Measurements from ENCODE around the gene PLK5.

The PLK5 gene

DNA sequence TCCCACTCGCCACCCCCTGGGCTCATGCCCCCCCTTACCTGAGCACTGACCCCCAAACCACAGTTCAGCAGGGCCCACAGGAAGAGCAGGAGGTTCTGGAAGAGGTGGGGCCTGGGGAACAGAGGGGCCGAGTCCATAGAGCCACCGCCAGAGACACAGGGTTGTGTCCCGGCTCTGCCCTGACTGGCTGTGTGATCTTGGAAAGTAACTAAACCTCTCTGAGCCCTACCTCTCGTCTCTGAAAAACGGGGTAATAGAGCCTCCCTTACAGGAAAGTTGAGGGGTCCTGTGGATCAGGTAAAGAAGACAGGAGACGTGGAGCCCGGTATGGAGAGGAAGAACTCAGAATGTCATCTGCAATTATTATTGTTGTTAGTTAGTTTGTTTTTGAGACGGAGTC, 13.1 kb upstream of the PLK5 start:
- Mint-ChIP-seq H3K4me3 (peak overlapping the region in 2 of 3 experiments; percentile 59 to 67), H3K36me3 (ENCODE audit: low read depth) (no peaks in the 10 kb centered on the region), H3K27ac (no peak overlapping the region), H3K27me3 (ENCODE audit: low read depth) (peaks cover 33% of the 10 kb centered on the region), H3K9me3 (no peaks in the 10 kb centered on the region), H3K4me1 (peaks cover 26% of the 10 kb centered on the region)
- TF ChIP-seq, protein P1, sequence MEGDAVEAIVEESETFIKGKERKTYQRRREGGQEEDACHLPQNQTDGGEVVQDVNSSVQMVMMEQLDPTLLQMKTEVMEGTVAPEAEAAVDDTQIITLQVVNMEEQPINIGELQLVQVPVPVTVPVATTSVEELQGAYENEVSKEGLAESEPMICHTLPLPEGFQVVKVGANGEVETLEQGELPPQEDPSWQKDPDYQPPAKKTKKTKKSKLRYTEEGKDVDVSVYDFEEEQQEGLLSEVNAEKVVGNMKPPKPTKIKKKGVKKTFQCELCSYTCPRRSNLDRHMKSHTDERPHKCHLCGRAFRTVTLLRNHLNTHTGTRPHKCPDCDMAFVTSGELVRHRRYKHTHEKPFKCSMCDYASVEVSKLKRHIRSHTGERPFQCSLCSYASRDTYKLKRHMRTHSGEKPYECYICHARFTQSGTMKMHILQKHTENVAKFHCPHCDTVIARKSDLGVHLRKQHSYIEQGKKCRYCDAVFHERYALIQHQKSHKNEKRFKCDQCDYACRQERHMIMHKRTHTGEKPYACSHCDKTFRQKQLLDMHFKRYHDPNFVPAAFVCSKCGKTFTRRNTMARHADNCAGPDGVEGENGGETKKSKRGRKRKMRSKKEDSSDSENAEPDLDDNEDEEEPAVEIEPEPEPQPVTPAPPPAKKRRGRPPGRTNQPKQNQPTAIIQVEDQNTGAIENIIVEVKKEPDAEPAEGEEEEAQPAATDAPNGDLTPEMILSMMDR (IDR thresholded peaks at IDR 0.05; ENCODE audit: unreplicated experiment in 3 of 3), result no peak

DNA sequence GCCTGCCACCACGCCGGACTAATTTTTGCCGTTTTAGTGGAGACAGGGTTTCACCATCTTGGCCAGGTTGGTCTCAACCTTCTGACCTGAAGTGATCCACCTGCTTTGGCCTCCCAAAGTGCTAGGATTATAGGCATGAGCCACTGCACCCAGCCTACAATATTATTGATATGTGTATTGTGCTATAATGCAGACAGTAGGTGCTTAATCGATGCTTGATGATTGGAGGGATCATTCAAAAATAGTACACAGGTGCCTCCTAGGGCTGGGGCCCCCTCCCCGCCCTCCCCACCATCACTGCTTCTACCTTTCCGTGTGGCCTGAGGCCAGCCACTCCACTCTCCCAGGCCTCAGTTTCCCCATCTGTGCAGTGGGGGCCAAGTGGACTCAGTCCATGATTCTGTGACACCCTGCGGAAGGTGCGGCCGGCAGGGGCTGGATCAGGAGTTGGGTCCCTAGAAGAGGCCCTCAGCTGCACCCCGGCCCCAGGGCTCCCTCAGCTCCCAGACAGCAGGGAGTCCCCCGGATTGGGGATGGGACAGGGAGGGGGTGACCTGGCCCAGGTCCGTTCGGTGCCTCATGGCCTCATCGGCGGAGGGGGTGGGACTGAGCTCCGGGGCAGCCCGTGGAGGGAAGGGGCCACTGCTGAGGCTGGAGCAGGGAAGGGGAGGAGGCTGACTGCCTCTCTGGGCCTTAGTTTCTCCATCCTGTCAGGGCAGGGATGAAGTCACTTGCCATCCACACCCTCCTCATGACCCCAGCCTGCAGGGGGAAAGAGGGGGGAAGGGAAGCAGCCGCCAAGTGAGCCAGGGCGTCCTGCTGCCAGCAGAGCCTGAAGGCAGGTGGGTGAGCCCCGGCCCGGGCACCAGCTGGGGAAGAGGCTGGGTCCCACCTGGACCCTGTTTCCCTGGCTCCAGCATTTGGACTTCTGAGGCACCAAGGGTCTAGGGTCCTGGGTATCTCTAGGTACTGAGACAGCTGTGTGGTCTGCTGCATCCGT, 12.3 kb upstream of the PLK5 start:
- H3K4me1 Mint-ChIP-seq, result peaks cover 26% of the 10 kb centered on the region
- H3K27me3 Mint-ChIP-seq (ENCODE audit: low read depth), result peaks cover 39% of the 10 kb centered on the region
- no peaks in the 10 kb centered on the region for H3K36me3 Mint-ChIP-seq (ENCODE audit: low read depth)
- H3K27ac Mint-ChIP-seq, result no peak overlapping the region
- TF ChIP-seq, protein P1 (IDR thresholded peaks at IDR 0.05; ENCODE audit: unreplicated experiment in 3 of 3), result no peak
- peak overlapping the region in 2 of 3 experiments; percentile 66 to 72 for H3K4me3 Mint-ChIP-seq
- peaks cover 3% of the 10 kb centered on the region for H3K9me3 Mint-ChIP-seq

DNA sequence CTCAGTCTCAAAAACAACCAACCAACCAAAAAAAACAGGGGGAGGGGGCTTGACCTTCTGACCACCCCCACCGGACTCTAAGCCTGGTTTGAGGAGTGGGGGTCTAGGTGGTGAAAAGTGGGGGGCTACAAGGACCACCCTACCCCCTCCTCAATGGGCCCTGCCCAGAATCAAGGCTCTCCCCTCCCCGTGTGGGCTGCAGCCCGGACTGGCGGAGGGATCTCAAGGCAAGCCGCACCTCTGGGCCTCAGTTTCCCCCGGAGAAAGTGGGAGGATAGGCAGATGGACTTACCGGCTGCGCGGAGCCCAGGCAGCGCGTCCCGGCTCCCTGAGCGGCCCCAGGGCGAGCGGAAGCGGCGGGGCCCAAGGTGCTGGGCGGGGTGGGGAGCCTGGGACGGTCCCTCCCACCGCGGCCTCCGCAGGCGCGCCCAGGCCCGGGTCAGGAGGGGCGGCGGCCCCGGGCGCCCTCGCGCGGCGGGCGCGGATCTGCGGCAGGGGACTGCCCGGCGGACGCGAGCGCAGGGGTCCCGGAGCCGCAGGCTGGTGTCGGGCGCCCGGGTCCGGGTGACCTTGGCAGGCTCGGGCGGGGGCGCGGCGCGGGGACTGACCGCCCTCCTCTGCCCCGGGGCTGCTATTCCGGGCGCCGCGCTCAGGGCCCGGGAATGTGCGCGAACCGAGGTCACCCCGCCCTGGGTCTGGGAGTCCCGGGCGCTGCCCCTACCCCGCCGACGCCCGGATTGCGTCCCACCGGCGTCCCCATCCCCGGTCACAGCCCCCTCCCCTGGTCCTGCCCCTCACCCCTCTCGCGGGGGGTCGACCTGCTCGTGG, 11.0 kb upstream of the PLK5 start, which contains the start of gene ADAMTSL5:
TSS of gene ADAMTSL5 (minus strand) at position 349 of the 828 bp plus-strand sequence. CDS start 2,076 bp downstream, outside the sequence.
- peaks cover 3% of the 10 kb centered on the region for H3K9me3 Mint-ChIP-seq
- peak within 1 kb of the TSS in 2 of 3 experiments; percentile 66 to 72 for H3K4me3 Mint-ChIP-seq
- peaks cover 39% of the 10 kb centered on the region for H3K27me3 Mint-ChIP-seq (ENCODE audit: low read depth)
- no peaks in the 10 kb centered on the region for H3K36me3 Mint-ChIP-seq (ENCODE audit: low read depth)
- H3K27ac Mint-ChIP-seq, result no peak within 1 kb of the TSS
- TF ChIP-seq, protein P1 (IDR thresholded peaks at IDR 0.05; ENCODE audit: unreplicated experiment in 3 of 3), result no peak
- H3K4me1 Mint-ChIP-seq, result peaks cover 21% of the 10 kb centered on the region

DNA sequence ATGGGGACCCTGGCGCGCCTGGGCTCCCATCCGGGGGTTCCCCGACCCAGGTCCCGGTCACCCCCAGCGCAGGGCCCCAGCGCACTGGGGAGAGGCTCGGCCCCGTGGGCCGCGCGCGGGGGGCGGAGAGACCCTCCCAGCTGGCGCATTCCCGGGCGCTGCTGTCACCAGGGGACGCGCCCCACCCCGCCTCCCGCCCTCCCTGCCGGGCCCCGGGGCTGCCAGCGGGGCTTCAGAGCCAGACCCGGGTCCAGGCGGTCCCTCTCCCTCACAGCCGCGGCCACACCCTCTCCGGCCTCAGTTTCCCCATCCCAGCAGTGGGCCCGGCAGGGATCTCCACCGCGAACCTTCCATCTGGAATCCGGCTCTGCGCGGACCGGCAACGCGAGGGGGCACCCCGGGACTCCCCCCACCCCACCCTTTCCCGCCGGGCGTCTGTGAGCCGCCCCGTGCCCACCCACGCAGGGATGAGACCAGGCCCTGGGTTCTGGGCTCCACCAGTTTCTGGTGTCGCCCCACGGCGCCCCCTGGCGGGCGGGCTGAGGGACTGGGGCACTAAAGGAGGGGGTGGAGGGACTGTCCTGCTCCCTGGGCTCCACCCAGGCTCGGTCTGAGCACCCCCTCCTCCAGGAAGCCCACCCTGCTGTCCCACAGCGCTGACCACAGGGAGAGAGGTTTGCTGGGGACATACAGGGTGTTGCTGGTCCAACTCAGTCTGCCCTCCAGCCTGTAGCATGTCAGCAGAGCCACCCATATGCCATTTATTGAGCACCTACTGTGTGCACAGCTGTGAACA, 10.2 kb upstream of the PLK5 start:
- peaks cover 3% of the 10 kb centered on the region for H3K9me3 Mint-ChIP-seq
- H3K36me3 Mint-ChIP-seq (ENCODE audit: low read depth), result no peaks in the 10 kb centered on the region
- TF ChIP-seq, protein P1 (IDR thresholded peaks at IDR 0.05; ENCODE audit: unreplicated experiment in 3 of 3), result peak; percentile 20 to 38 (median 34)
- H3K27ac Mint-ChIP-seq, result no peak overlapping the region
- H3K4me3 Mint-ChIP-seq, result peak overlapping the region in 1 of 3 experiments; percentile 17
- peaks cover 42% of the 10 kb centered on the region for H3K27me3 Mint-ChIP-seq (ENCODE audit: low read depth)
- H3K4me1 Mint-ChIP-seq, result peaks cover 20% of the 10 kb centered on the region

DNA sequence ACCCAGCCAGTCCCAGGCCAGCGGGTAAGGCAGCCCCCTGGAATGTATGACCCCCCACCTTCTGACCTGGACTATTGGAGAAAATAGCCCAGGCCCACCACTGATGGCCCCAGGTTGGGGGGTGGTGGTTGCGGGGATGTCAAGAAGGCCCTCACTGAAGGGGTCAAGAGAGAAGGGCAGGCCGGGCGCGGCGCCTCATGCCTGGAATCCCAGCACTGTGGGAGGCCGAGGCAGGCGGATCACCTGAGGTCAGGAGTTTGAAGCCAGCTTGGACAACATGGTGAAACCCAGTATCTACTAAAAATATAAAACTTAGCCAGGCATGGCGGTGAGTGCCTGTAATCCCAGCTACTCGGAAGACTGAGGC, 9.6 kb upstream of the PLK5 start:
- peaks cover 19% of the 10 kb centered on the region for H3K4me1 Mint-ChIP-seq
- H3K27ac Mint-ChIP-seq, result no peak overlapping the region
- peak overlapping the region in 1 of 3 experiments; percentile 17 for H3K4me3 Mint-ChIP-seq
- peaks cover 42% of the 10 kb centered on the region for H3K27me3 Mint-ChIP-seq (ENCODE audit: low read depth)
- no peaks in the 10 kb centered on the region for H3K36me3 Mint-ChIP-seq (ENCODE audit: low read depth)
- TF ChIP-seq, protein P1 (IDR thresholded peaks at IDR 0.05; ENCODE audit: unreplicated experiment in 3 of 3), result no peak
- H3K9me3 Mint-ChIP-seq, result peaks cover 3% of the 10 kb centered on the region
